Mesothelial cell of epicardium (in vitro differentiated cells): ENCODE measurements around the gene SCN3B. TPM values are rescaled to one million over a fixed set of nuclear protein-coding genes. Genes with fewer than 3 reads are reported as not detected.

ENCODE experiments used
- DNase-seq, 2 experiments: peaks; one replicate each; pipeline ENCODE4 v3.0.0; 2021; ENCODE audit warnings: low spot score in 2 of 2; ENCODE audit not compliant: unreplicated experiment in 2 of 2
- H3K27ac Mint-ChIP-seq: 2 replicates; pipeline ENCODE4 v1.8.0; 2021; ENCODE audit warnings: mixed read lengths
- H3K27me3 Mint-ChIP-seq: 2 replicates; pipeline ENCODE4 v1.8.0; 2021; ENCODE audit warnings: low read depth, mixed read lengths
- H3K36me3 Mint-ChIP-seq: 2 replicates; pipeline ENCODE4 v1.8.0; 2021; ENCODE audit warnings: mixed read lengths
- H3K4me1 Mint-ChIP-seq: 2 replicates; pipeline ENCODE4 v1.8.0; 2021; ENCODE audit warnings: mixed read lengths
- H3K4me3 Mint-ChIP-seq: 2 replicates; pipeline ENCODE4 v1.8.0; 2021; ENCODE audit warnings: mild to moderate bottlenecking, moderate library complexity, mixed read lengths
- H3K9me3 Mint-ChIP-seq: 2 replicates; pipeline ENCODE4 v1.8.0; 2021; ENCODE audit warnings: mixed read lengths
- CTCF ChIP-seq: fragments of 200-600 bp; sonication (generic); IDR thresholded peaks from one replicate; pipeline ENCODE4 v1.5.0; 2021; ENCODE audit warnings: antibody characterized with exemption; ENCODE audit not compliant: unreplicated experiment
- total RNA-seq: library from RNA; stranded (reverse); gene quantifications from 3 replicates; pipeline ENCODE4 v1.2.1, GENCODE V29; 2021

The SCN3B gene
- total RNA-seq, 1 donor from 2014 or later = 0.22 TPM

- no peak overlapping the region for H3K4me3 Mint-ChIP-seq
- DNase-seq = no peak
- no peak overlapping the region for H3K27ac Mint-ChIP-seq
- no peaks in the 10 kb centered on the region for H3K36me3 Mint-ChIP-seq
- H3K27me3 Mint-ChIP-seq = peaks cover 54% of the 10 kb centered on the region
- no peak for TF ChIP-seq CTCF
- no peaks in the 10 kb centered on the region for H3K4me1 Mint-ChIP-seq
- H3K9me3 Mint-ChIP-seq = peaks cover 5% of the 10 kb centered on the region
These were observed 29.2 kb upstream of the SCN3B start for GRCh38 chr11:123683428-123684170.

- Mint-ChIP-seq H3K27ac (no peak overlapping the region), H3K27me3 (peaks cover 51% of the 10 kb centered on the region), H3K36me3 (no peaks in the 10 kb centered on the region), H3K4me1 (no peaks in the 10 kb centered on the region), H3K4me3 (no peak overlapping the region), H3K9me3 (peaks cover 5% of the 10 kb centered on the region)
- no peak for DNase-seq
- no peak for TF ChIP-seq CTCF
These were observed 28.4 kb upstream of the SCN3B start for GRCh38 chr11:123682696-123683410.

- TF ChIP-seq CTCF = no peak
- no peaks in the 10 kb centered on the region for H3K36me3 Mint-ChIP-seq
- H3K27me3 Mint-ChIP-seq = peaks cover 36% of the 10 kb centered on the region
- no peak overlapping the region for H3K4me3 Mint-ChIP-seq
- peaks cover 5% of the 10 kb centered on the region for H3K9me3 Mint-ChIP-seq
- H3K27ac Mint-ChIP-seq = no peak overlapping the region
- no peaks in the 10 kb centered on the region for H3K4me1 Mint-ChIP-seq
- no peak for DNase-seq
These were observed 26.6 kb upstream of the SCN3B start for GRCh38 chr11:123681030-123681429.

- TF ChIP-seq CTCF = no peak
- Mint-ChIP-seq H3K27me3 (peaks cover 32% of the 10 kb centered on the region), H3K27ac (no peak overlapping the region), H3K4me3 (no peak overlapping the region), H3K36me3 (no peaks in the 10 kb centered on the region), H3K9me3 (peaks cover 5% of the 10 kb centered on the region), H3K4me1 (no peaks in the 10 kb centered on the region)
- no peak for DNase-seq
These were observed 23.8 kb upstream of the SCN3B start for GRCh38 chr11:123678246-123678645.

- H3K27me3 Mint-ChIP-seq = peaks cover 26% of the 10 kb centered on the region
These were observed 23.1 kb upstream of the SCN3B start for GRCh38 chr11:123677510-123677909.

More at GRCh38 chr11:123677510-123677909, 23.1 kb upstream of the SCN3B start:
- Mint-ChIP-seq H3K36me3 (no peaks in the 10 kb centered on the region), H3K27ac (no peak overlapping the region), H3K4me3 (no peak overlapping the region), H3K9me3 (peaks cover 5% of the 10 kb centered on the region), H3K4me1 (no peaks in the 10 kb centered on the region)
- DNase-seq = no peak
- TF ChIP-seq CTCF = no peak
